Brain microvascular endothelial cell (primary cell): Measurements from ENCODE around the gene HOXB2.

Source experiments
- DNase-seq: peaks from one replicate; pipeline ENCODE4 v3.0.0-alpha.2; 2020
- H3K27ac ChIP-seq: fragments of 250-450 bp; sonication (Bioruptor Pico); 2 replicates; pipeline ENCODE4 v1.5.1; 2020; ENCODE audit warnings: mild to moderate bottlenecking, moderate library complexity
- H3K27me3 ChIP-seq: fragments of 250-450 bp; sonication (Bioruptor Pico); replicated peaks from 2 replicates; pipeline ENCODE4 v1.5.1; 2020; ENCODE audit warnings: mild to moderate bottlenecking
- H3K36me3 ChIP-seq: fragments of 250-450 bp; sonication (Bioruptor Pico); replicated peaks from 2 replicates; pipeline ENCODE4 v1.5.1; 2020; ENCODE audit warnings: mild to moderate bottlenecking
- H3K4me3 ChIP-seq: 2 replicates; pipeline ENCODE4 v1.5.1; 2011; ENCODE audit warnings: low read depth, mild to moderate bottlenecking, control low read depth, low read length, moderate library complexity
- CTCF ChIP-seq: IDR thresholded peaks from 2 replicates; pipeline ENCODE4 v1.5.1; 2011; ENCODE audit warnings: low read depth, mild to moderate bottlenecking, moderate library complexity, low read length, control low read depth, inconsistent platforms; ENCODE audit errors: missing control alignments
- in situ Hi-C: cut with HindIII; loops from 2 replicates; pipeline ENCODE4 v1.10.0; 2017; ENCODE audit warnings: low sequenced_read_pairs, low pct_ligation_motif_present

HOXB2 gene

GRCh38 chr17:48528936-48529682 lies 15.8 kb downstream of the HOXB2 start:
- TF ChIP-seq CTCF = no peak
- H3K36me3 ChIP-seq = no peaks in the 10 kb centered on the region
- in situ Hi-C loops = no loop called here
- peaks cover 75% of the 10 kb centered on the region for H3K27me3 ChIP-seq
- no peak overlapping the region for H3K27ac ChIP-seq
- no peak for DNase-seq
- H3K4me3 ChIP-seq = no peak overlapping the region

GRCh38 chr17:48528153-48528935 lies 16.6 kb downstream of the HOXB2 start:
- Histone ChIP-seq H3K4me3 (no peak overlapping the region), H3K27ac (no peak overlapping the region), H3K36me3 (no peaks in the 10 kb centered on the region), H3K27me3 (peaks cover 79% of the 10 kb centered on the region)
- in situ Hi-C loops = no loop called here
- TF ChIP-seq CTCF = no peak
- no peak for DNase-seq

DNA sequence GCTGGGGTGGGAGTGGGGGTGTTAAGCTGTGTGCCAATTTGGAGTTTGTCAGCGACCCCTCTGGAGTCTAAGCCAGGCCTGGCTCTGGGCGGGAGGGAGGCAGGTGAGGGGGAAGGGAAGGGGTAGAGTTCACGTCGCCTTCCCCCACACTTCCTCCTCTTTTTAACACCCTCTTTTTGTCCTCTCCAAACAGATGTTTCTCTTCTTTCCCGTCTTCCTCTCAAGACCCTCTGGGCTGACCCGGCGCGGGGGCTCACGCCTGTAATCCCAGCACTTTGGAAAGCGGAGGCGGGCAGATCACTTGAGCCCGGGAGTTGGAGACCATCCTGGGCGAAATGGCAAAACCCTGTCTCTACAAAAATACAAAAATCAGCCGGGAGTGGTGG lies 17.4 kb downstream of the HOXB2 start:
- Histone ChIP-seq H3K4me3 (no peak overlapping the region), H3K36me3 (no peaks in the 10 kb centered on the region), H3K27me3 (peaks cover 82% of the 10 kb centered on the region), H3K27ac (no peak overlapping the region)
- DNase-seq = no peak
- TF ChIP-seq CTCF = no peak
- in situ Hi-C loops = no loop called here

GRCh38 chr17:48526608-48527546 lies 18.0 kb downstream of the HOXB2 start:
- in situ Hi-C loops = no loop called here
- DNase-seq = no peak
- Histone ChIP-seq H3K4me3 (no peak overlapping the region), H3K27me3 (peaks cover 80% of the 10 kb centered on the region), H3K27ac (no peak overlapping the region), H3K36me3 (no peaks in the 10 kb centered on the region)
- no peak for TF ChIP-seq CTCF

DNA sequence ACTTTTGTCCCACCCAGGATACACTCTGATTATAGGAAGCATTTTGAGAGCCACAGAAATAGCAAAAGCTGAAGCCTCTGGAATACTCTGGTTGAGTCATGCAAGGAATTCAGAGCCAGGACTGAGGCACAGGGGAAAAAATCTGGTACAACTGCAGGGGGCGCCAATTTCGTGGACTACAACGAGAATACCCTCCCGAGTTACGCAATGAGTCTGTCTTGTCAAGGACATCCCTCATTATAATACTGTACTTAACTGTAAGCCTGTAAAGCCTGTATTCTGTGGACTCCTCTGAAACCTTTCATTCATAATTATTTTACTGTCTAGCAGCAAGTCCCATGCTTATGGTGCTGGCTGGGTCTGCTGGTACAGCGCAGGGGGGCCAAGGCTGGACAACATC lies 21.9 kb downstream of the HOXB2 start:
- Histone ChIP-seq H3K27me3 (peaks cover 56% of the 10 kb centered on the region), H3K27ac (no peak overlapping the region), H3K4me3 (no peak overlapping the region), H3K36me3 (no peaks in the 10 kb centered on the region)
- TF ChIP-seq CTCF = peak; percentile 48
- in situ Hi-C loops = no loop called here
- no peak for DNase-seq
